Muscle layer of duodenum (tissue), 2 donors: ENCODE results near the gene KRTAP12-2.
"Not testable (repeated sequence)": the region's sequence is repeated elsewhere in the genome, so short reads cannot be mapped to it uniquely, and the experiment has no call there.

Source experiments
- H3K27ac ChIP-seq: one replicate; pipeline ENCODE4 v1.7.0; 2013; ENCODE audit warnings: mild to moderate bottlenecking, low read length
- H3K27me3 ChIP-seq: one replicate; pipeline ENCODE4 v1.7.0; 2013; ENCODE audit warnings: low read depth, mild to moderate bottlenecking, control low read depth, low read length
- H3K36me3 ChIP-seq, 2 donors: one replicate each; pipeline ENCODE4 v1.7.0; 2013; ENCODE audit warnings: low read length in 2 of 2, control low read depth in 1 of 2, mild to moderate bottlenecking in 1 of 2; ENCODE audit not compliant: insufficient read depth in 2 of 2, control insufficient read depth in 1 of 2
- H3K4me1 ChIP-seq, 2 donors: one replicate each; pipeline ENCODE4 v1.7.0; 2013; ENCODE audit warnings: low read length in 2 of 2, mild to moderate bottlenecking in 2 of 2, control low read depth in 1 of 2, moderate library complexity in 1 of 2; ENCODE audit not compliant: insufficient read depth in 2 of 2, control insufficient read depth in 1 of 2
- H3K4me3 ChIP-seq, 2 donors: one replicate each; pipeline ENCODE4 v1.7.0; 2013; ENCODE audit warnings: low read length in 2 of 2, low read depth in 1 of 2, mild to moderate bottlenecking in 1 of 2
- H3K9me3 ChIP-seq, 2 donors: one replicate each; pipeline ENCODE4 v1.7.0; 2013; ENCODE audit warnings: low read length in 2 of 2, control low read depth in 1 of 2, mild to moderate bottlenecking in 1 of 2; ENCODE audit not compliant: control insufficient read depth in 1 of 2
- donor health status: healthy.

Gene KRTAP12-2

GRCh38 chr21:44691686-44692085 lies 25.0 kb upstream of the KRTAP12-2 start:
- no peaks in the 10 kb centered on the region for H3K27me3 ChIP-seq

GRCh38 chr21:44689740-44690139 lies 23.0 kb upstream of the KRTAP12-2 start:
- peaks cover 4 to 25% of the 10 kb centered on the region in 2 donors for H3K9me3 ChIP-seq
- not testable (repeated sequence) for H3K4me1 ChIP-seq, H3K4me3 ChIP-seq, H3K27ac ChIP-seq, H3K36me3 ChIP-seq, H3K27me3 ChIP-seq

More at GRCh38 chr21:44691686-44692085, 25.0 kb upstream of the KRTAP12-2 start:
- Histone ChIP-seq H3K4me1 (no peaks in the 10 kb centered on the region), H3K36me3 (no peaks in the 10 kb centered on the region), H3K9me3 (peaks cover 4 to 23% of the 10 kb centered on the region in 2 donors), H3K27ac (no peak overlapping the region), H3K4me3 (no peak overlapping the region)

- Histone ChIP-seq H3K27me3 (no peaks in the 10 kb centered on the region), H3K4me1 (no peaks in the 10 kb centered on the region), H3K4me3 (no peak overlapping the region), H3K27ac (no peak overlapping the region), H3K36me3 (no peaks in the 10 kb centered on the region), H3K9me3 (peaks cover 2 to 10% of the 10 kb centered on the region in 2 donors)
Observed at GRCh38 chr21:44687671-44688070, 20.9 kb upstream of the KRTAP12-2 start.

DNA sequence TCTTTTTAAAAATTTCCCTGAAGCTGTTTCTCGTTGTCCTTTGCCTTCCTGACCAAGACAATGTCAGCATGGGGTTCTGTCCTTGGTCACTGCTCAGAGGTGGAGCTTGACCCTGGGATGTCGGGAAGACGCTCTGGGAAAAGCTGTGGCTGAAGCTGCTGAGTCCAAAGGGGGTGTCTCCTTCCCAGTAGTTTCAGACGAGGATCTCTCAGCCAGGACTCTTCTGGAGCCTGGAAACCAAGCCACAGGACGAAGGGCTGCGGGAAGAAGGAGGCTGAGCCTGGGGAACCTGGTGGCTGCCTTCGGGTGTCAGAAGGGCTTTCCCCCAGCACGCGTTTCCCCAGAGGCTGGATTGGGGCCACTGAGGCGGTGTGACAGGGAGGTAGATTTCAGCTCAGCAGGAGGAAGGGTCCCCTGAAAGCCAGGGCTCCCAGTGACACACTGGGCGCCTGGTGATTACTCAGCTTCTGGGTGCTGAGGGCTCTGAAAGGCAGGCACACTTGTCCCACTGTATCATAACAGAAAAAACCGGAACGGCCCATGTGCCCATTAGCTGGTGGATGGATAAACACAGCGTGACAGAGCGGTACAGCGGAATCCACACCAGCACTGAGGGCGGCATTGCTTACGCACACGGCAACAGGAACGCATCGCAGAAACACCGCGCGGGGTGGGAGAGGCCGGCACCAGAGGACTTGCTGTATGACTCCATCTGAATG lies 20.3 kb upstream of the KRTAP12-2 start:
- H3K27ac ChIP-seq: no peak overlapping the region
- no peak overlapping the region for H3K4me3 ChIP-seq
- H3K27me3 ChIP-seq: no peaks in the 10 kb centered on the region
- no peaks in the 10 kb centered on the region for H3K4me1 ChIP-seq
- H3K36me3 ChIP-seq: no peaks in the 10 kb centered on the region
- H3K9me3 ChIP-seq: peaks cover 0 to 7% of the 10 kb centered on the region in 2 donors

- H3K27me3 ChIP-seq: no peaks in the 10 kb centered on the region
- H3K4me3 ChIP-seq: no peak overlapping the region
- H3K9me3 ChIP-seq: peaks cover 0 to 5% of the 10 kb centered on the region in 2 donors
- no peak overlapping the region for H3K27ac ChIP-seq
- H3K36me3 ChIP-seq: no peaks in the 10 kb centered on the region
- no peaks in the 10 kb centered on the region for H3K4me1 ChIP-seq
Observed at GRCh38 chr21:44686000-44686781, 19.5 kb upstream of the KRTAP12-2 start.

DNA sequence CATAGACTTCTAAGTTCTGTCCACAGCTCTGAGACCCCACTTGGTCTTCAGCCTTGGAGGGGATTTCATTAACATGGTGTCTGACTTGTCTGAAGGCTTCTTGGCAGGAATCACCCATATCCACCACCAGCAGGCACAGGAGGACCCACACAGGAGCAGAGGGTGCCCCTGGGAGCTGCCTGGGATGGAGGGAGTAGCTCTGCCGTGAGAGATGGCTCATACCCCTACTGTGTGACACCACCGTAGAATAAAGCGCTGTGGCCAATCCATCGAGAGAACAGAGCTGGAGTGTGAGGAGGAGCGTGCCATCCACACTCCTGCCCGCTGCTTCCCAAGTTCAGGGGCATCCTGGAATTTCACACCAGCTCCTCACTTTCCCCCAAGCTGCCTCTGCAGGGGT lies 18.3 kb upstream of the KRTAP12-2 start:
- H3K27ac ChIP-seq, H3K4me3 ChIP-seq, H3K9me3 ChIP-seq, H3K4me1 ChIP-seq, H3K27me3 ChIP-seq, H3K36me3 ChIP-seq: not testable (repeated sequence)

GRCh38 chr21:44684483-44684882 lies 17.8 kb upstream of the KRTAP12-2 start:
- Histone ChIP-seq H3K27ac (no peak overlapping the region), H3K4me1 (no peaks in the 10 kb centered on the region), H3K9me3 (peaks cover 0 to 2% of the 10 kb centered on the region in 2 donors), H3K27me3 (no peaks in the 10 kb centered on the region), H3K36me3 (no peaks in the 10 kb centered on the region), H3K4me3 (no peak overlapping the region)

DNA sequence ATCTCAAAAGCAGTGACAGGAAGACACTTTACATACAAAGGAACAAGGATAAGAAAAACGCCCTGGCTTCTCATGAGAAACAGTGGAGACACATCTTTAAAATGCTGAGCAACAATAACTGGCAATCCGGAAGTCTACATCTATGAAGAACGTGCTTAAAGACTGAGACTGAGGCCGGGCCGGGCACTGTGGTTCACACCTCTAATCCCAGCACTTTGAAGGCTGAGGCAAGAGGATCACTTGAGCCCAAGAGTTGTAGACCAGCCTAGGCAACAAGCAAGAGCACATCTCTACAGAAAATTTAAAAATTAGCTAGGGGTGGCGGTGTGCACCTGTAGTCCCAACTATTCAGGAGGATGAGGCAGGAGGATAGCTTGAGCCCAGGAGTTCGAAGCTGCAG lies 17.4 kb upstream of the KRTAP12-2 start:
- H3K27ac ChIP-seq: no peak overlapping the region
- H3K36me3 ChIP-seq: no peaks in the 10 kb centered on the region
- no peak overlapping the region for H3K4me3 ChIP-seq
- H3K27me3 ChIP-seq: no peaks in the 10 kb centered on the region
- H3K4me1 ChIP-seq: no peaks in the 10 kb centered on the region
- peaks cover 0 to 2% of the 10 kb centered on the region in 2 donors for H3K9me3 ChIP-seq

DNA sequence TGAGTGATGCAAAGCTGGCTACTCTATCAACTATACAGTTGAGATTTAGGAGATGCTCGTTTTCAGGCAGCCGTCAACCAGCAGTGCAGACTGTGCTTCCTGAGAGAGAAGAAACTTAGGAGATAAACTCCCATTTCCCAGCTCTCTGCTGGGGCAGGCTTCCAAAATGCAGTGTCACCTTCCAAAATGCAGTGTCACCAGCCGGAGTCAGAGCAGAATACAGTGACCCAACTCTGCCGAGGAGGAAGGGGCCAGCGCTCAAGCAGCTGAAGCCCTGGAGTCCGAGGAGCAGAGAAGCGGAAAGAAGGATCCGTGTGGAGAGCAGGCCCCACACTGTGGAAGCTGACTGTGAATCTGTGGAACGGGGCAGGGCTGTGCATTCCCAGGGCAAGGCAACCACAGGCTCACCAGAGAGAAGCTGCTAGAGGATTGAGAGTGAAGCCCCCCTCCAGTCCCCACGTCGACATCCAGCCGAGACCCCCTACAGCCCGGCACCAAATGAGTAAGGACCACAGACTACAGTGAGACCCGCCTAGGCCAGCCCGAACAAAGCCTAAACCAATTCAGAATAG lies 15.9 kb upstream of the KRTAP12-2 start:
- H3K4me1 ChIP-seq: no peaks in the 10 kb centered on the region
- no peaks in the 10 kb centered on the region for H3K27me3 ChIP-seq
- H3K36me3 ChIP-seq: no peaks in the 10 kb centered on the region
- no peak overlapping the region for H3K27ac ChIP-seq
- no peak overlapping the region for H3K4me3 ChIP-seq
- peaks cover 0 to 2% of the 10 kb centered on the region in 2 donors for H3K9me3 ChIP-seq

- Histone ChIP-seq H3K36me3 (no peaks in the 10 kb centered on the region), H3K4me3 (no peak within 1 kb of the TSS), H3K4me1 (no peaks in the 10 kb centered on the region), H3K27ac (no peak within 1 kb of the TSS), H3K9me3 (peaks cover 0 to 2% of the 10 kb centered on the region in 2 donors), H3K27me3 (no peaks in the 10 kb centered on the region)
Observed at GRCh38 chr21:44681861-44682579, 15.3 kb upstream of the KRTAP12-2 start, which contains the start of gene KRTAP12-1. Gene KRTAP12-1, minus strand, starts transcription at chr21:44682163. Its CDS starts 40 bp downstream, at chr21:44682123.

- Histone ChIP-seq H3K27me3 (no peaks in the 10 kb centered on the region), H3K27ac (no peak overlapping the region), H3K9me3 (peaks cover 0 to 2% of the 10 kb centered on the region in 2 donors), H3K36me3 (no peaks in the 10 kb centered on the region), H3K4me3 (no peak overlapping the region), H3K4me1 (no peaks in the 10 kb centered on the region)
Observed at GRCh38 chr21:44681152-44681551, 14.4 kb upstream of the KRTAP12-2 start.
